GM19351 (cell line): Measurements from ENCODE around the gene COL25A1.
A peak's percentile ranks its signal among the peaks of the same experiment; 100 is the strongest.

Experiments
- ATAC-seq: cut with Tn5 transposase; IDR thresholded peaks from one replicate; pipeline ENCODE4 v1.9.1; 2021; ENCODE audit warnings: mild to moderate bottlenecking, moderate library complexity; ENCODE audit not compliant: unreplicated experiment

Gene COL25A1

GRCh38 chr4:109294006-109294405 is 8.5 kb downstream of the COL25A1 start:
- peak; percentile 97 for ATAC-seq

DNA sequence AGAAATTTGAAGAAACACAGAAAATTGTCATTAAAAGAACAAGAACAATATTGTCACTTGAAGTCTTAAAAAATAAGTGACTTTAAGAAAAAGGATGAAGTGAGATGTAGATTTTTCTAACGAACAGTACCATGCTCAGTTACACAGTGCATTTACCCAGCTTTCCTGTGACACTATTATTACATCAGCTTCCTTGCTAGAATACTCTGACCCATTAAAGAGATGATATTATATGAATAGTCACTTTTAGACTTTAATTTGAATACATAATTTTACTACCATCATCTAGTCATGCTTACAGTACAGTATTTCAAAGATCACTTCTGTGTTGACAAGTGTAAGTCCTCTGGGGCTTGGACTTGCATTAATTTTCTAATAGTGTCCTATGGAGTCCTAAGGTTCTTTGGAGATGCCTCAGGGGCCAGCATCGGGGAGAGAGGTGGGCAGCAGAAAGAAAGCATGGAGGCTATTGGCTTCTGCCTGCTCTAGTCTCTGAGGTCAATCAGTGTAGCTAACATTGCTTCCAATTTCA is 10.7 kb downstream of the COL25A1 start:
- no peak for ATAC-seq

DNA sequence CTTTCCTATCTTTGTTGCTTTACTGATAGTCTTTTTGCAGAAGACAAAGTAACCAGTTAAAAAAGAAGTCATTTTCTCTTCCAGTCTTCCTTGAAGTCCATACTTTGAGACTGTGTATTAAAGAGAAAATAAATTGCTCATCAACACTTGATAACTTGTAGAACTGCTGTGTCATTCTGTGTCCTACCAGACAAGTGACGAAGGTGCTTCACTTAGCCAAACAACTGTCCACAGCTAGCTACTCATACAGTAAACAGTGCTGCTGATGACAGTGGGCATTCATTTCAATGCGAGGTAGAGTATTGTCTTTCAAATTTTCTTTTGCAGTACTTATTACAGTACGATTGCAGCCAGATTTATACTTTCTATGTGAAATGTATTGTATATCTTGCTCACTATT is 11.5 kb downstream of the COL25A1 start:
- no peak for ATAC-seq

- ATAC-seq: peak; percentile 93
Measured at GRCh38 chr4:109278594-109279031, 23.8 kb downstream of the COL25A1 start.

DNA sequence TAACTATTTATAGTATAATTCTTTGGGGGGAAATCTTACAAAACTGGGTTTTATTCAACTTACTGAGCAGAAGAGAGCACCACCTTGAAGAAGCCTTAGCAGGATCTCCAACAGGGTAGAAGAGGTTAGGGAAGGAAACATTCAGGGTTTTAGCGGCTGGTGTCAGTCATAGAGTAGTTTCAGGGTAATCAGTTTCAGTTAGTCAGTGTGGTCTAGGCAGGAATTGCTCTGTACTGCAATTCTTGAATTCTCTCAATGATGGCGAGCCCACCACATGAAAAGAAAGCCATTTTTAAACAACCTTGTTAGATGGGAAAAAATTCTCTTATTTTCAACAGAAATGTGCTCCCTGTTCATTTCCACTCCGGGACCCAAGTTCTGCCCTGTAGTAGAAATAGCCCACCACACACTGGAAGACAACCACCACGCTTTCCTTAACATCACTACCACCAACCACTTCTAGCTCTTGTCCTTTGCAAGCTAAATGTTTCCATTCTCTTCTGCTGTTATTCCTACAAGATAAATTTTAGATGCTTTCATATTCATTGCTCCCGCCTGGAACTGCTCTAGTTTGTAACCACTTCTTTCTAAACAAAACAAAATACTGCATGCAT is 25.9 kb downstream of the COL25A1 start:
- ATAC-seq: peak; percentile 69

DNA sequence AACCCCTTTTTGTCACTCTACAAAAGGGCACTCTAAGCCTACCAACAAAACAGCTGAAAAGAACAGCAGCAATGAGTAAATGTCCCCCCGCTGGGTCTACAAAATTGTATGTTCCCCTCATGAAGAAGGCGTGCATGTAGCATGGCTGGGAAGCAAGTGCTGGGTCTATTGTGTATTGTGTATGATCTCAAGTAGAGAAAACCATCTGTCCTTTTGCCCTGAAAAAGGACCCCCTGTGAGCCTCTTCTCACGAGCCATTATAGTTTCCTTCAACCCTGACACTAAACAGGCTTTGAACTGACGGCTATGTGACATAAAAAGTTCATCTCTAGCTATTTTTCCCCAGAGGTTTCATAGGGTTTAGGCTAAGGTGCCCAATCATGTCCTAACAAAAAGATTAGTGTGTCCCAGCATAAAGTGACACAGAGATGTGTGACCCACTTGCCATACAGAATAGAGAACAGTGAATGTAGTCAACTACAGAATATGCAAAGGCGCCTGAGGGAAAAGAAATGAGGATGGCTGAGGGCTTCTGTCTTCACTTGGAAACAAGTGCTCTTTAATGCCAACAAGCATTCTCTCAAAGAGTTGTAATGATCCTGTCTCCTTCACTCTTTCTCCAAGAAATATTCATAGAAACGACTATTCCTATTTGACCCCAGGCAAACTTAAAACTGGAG is 27.3 kb downstream of the COL25A1 start:
- ATAC-seq: no peak

DNA sequence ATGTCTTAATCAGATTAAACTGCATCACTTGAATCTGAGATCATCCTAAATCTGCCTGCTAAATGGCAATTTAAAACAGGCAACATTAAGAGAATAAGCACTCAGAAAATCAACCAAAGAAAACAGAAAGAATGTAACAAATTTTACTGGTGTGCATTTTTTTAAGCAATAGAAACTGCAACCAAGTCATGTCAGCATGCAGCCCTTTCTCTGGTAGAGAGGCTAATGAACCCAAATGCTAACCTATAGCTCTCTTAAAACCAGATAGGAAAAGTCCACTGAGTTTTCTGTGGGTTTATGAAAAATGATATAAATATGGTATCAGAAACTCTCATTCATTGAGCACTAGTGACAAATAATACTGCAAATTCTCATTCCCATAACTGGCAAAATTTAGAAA is 35.6 kb downstream of the COL25A1 start:
- ATAC-seq: no peak

DNA sequence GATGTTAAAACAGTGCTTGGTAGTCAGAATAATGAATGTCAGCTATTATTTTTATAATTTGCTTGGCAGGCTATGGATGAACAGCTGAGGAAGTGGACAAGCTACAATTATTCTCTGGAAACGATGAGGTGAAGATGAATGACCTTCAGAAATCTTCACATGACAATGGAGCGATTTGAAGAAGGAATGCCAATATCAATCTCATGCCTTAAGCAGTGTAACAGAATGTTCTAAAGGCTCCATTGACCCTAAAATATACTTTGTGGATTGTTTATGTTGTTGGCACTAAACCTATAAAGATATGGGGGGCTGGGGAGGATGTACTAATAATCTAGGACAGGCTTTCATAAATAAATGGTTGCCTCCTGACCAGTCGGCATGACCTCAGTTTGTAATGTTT is 36.2 kb downstream of the COL25A1 start:
- no peak for ATAC-seq

DNA sequence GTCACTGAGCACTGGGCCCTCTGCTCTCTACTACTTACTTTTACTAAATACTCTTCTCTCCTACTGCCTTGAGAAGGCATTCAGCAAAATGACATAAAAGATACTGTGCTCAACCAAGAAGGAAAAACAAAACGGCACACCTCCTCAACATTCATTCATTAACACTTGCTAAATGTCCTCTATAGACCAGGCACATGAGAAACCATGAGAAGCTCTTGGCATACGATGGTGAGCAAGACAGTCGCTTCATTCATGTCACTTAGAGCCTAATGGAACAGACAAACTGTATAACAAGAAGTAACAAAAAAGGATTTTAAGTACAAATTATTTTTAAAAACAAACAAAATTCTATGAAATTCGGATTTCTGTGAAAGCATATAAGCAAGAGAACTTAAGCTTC is 38.7 kb downstream of the COL25A1 start:
- ATAC-seq: no peak

DNA sequence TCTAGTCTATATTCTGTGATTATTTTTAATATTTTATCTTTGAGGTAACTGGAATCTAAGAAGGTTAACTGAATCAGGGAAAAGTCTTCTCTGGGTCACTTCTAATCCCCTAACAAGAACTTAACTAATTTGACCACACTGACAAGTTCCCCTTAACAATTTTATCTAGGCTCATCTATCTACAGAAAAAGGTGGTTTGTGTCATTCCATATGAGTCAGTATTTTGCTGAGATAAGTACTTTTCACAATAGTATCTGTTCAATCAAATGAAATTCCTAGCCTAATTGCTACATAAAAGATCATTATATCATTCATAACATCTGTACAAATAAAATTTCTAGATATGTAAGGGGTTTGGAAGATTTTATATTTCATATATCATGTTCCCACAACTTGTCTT is 45.6 kb downstream of the COL25A1 start:
- no peak for ATAC-seq

GRCh38 chr4:109254845-109255244 is 47.6 kb downstream of the COL25A1 start:
- ATAC-seq: no peak

DNA sequence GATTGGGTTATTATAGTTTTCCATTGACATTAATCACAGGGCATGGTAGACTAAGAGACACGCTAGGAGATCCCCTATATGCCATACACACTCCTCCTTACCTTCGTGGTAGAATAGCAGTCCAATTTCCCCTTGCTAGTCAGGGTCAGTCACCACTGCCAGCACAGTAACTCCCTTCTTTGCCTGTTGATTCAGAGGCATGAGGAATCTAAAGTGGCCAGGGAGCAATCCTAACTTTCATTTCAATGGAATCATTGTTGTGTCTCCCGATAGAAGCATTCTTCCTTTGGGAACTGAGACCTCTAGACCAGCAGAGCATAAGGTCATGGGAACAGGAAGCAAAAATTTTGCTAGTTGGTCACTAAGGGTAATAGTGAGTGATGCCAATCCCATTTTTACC is 51.1 kb downstream of the COL25A1 start:
- no peak for ATAC-seq

GRCh38 chr4:109248322-109248900 is 54.0 kb downstream of the COL25A1 start:
- ATAC-seq: no peak

DNA sequence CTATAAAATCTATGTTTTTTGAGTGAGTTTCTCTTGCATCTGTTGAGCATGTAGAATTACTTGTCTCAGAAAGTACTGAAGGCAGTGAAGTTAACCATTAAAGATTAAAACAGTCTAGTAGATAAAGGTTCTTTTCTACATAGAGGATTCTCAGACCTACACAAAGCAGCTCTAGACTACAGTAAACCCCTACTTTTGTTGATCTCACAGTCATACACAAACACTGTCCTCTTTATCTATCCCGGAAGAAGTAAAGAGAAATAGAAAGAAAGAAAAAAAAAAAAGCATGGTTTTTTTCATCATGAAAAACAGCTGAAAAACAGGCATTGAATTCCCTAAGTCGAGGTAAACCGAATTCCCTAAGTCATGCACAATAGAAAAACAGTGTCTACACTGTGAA is 58.6 kb downstream of the COL25A1 start:
- no peak for ATAC-seq

DNA sequence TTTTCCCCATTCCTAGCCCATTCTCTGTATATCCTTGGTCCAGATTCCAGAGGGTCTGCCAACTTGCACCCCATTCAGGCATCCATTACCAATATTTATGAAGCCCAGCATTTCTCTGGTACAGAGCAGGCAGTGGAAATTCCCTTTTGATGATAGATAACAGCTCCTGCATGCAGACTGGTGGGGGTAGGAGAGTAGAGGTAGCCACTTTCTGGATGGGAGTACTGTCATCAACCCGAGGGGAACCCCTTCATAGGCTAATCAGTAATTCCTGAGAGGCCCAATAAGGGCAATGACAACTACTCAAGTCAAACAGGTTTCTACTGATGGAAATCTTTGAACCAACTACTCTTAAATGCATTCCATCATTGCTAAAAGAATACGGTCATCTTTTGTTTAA is 63.7 kb downstream of the COL25A1 start:
- no peak for ATAC-seq

DNA sequence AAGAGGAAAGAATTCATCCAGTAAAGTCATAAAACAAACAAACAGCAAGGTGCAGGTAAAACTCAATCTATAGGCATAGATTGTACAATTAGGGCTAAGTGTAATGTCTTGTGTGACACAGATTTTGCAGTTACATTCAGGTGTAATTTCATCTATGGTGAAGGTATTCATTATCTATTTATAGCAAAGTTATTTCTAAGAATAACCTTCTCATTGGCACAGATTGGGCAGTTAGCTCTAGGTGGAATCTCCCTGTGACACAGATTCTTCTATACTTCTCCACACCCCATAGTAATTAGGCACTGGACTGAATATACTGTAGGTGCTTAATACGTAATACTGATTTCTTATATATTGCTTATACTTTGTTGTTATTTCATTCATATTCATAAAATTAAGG is 66.8 kb downstream of the COL25A1 start:
- ATAC-seq: no peak

GRCh38 chr4:109234596-109234995 is 67.9 kb downstream of the COL25A1 start:
- ATAC-seq: no peak

GRCh38 chr4:109233570-109233969 is 68.9 kb downstream of the COL25A1 start:
- no peak for ATAC-seq

- ATAC-seq: no peak
Measured at GRCh38 chr4:109232681-109233080, 69.8 kb downstream of the COL25A1 start.

DNA sequence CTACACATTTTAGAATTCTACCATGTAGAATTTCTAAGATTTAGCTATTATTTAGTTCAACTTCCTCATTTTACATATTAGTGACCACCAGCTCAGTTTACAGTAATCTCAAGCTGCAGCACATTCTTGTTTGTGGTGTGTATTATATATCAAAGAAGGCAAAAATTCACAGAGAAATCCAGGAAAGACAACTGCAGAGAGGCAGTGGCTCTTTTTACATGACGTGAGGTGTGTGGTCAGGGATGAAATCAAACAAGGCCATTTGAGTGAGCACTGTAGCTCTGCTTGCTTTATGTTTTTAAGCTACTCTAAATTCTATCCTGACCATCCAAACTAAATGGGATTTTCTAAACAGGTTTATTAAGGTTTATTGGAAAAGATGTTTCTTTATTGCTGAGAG is 71.1 kb downstream of the COL25A1 start:
- ATAC-seq: no peak

- no peak for ATAC-seq
Measured at GRCh38 chr4:109229028-109229427, 73.4 kb downstream of the COL25A1 start.

GRCh38 chr4:109218288-109218687 is 84.2 kb downstream of the COL25A1 start:
- no peak for ATAC-seq
